Measurements from ENCODE around the gene FILIP1L.

DNA sequence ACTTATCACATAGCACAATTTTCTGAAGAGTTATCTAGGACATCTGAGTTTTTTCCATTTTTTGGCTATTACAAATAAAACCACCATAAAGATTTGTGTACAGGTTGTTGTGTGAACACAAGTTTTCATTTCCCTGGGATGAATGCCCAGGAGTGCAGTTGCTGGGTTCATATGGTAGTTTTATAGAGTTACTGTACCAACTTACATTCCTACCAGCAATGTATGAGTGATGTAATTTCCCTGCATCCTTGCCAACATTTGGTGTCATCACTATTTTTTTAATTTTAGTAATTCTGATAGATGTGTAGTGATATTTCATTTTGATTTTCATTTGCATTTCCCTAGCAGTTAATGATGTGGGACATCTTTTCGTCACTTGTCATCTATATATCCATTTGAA, 20.5 kb downstream of the FILIP1L start:
- TF ChIP-seq, protein P1, sequence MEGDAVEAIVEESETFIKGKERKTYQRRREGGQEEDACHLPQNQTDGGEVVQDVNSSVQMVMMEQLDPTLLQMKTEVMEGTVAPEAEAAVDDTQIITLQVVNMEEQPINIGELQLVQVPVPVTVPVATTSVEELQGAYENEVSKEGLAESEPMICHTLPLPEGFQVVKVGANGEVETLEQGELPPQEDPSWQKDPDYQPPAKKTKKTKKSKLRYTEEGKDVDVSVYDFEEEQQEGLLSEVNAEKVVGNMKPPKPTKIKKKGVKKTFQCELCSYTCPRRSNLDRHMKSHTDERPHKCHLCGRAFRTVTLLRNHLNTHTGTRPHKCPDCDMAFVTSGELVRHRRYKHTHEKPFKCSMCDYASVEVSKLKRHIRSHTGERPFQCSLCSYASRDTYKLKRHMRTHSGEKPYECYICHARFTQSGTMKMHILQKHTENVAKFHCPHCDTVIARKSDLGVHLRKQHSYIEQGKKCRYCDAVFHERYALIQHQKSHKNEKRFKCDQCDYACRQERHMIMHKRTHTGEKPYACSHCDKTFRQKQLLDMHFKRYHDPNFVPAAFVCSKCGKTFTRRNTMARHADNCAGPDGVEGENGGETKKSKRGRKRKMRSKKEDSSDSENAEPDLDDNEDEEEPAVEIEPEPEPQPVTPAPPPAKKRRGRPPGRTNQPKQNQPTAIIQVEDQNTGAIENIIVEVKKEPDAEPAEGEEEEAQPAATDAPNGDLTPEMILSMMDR (IDR thresholded peaks at IDR 0.05; ENCODE audit: borderline replicate concordance, extremely low read depth, low read length, poor library complexity, severe bottlenecking): no peak
- no peak for TF ChIP-seq EZH2 (IDR thresholded peaks at IDR 0.05; ENCODE audit: borderline replicate concordance, low read depth, low read length, severe bottlenecking)
